H1 (cell line): ENCODE data around the gene ASL. TPM values are rescaled to one million over a fixed set of nuclear protein-coding genes. Genes with fewer than 3 reads are reported as not detected.
A peak's percentile ranks its signal among the peaks of the same experiment; 100 is the strongest.

ENCODE experiments used
- CTCF ChIA-PET: fragments of 300-600 bp; sonication (Branson Sonifier 250); formaldehyde crosslinking; loops from one replicate; lab custom pipeline; 2021; ENCODE audit not compliant: partially characterized antibody; lab: Charles Lee
- POLR2A ChIA-PET: fragments of 300-600 bp; sonication (Branson Sonifier 250); formaldehyde crosslinking; loops from one replicate; lab custom pipeline; 2021; ENCODE audit warnings: inconsistent platforms; ENCODE audit not compliant: partially characterized antibody; lab: Charles Lee
- DNase-seq, 2 experiments: peaks; one replicate each; pipeline versions ENCODE4 v3.0.0 to v3.0.0-alpha.2; 2010 to 2022; ENCODE audit warnings: low spot score in 2 of 2, low read depth in 1 of 2, mixed read lengths in 1 of 2
- FAIRE-seq: peaks from 2 replicates; lab custom pipeline; 2011; peaks lifted over from hg19 to GRCh38; lab: Jason Lieb, UNC
- H2AFZ ChIP-seq: 2 replicates; pipeline ENCODE4 v1.8.1; 2012; ENCODE audit warnings: low read length, inconsistent platforms
- H2AK5ac ChIP-seq: 2 replicates; pipeline ENCODE4 v1.6.1; 2013; ENCODE audit warnings: low read depth, low read length
- H2BK120ac ChIP-seq: replicated peaks from 2 replicates; pipeline ENCODE3; 2013; ENCODE audit warnings: low read depth, low read length, inconsistent platforms
- H2BK12ac ChIP-seq: 2 replicates; pipeline ENCODE4 v1.6.1; 2013; ENCODE audit warnings: low read depth, low read length
- H2BK15ac ChIP-seq: 2 replicates; pipeline ENCODE4 v1.6.1; 2013; ENCODE audit warnings: low read length
- H2BK20ac ChIP-seq: 2 replicates; pipeline ENCODE4 v1.6.1; 2013; ENCODE audit warnings: low read length
- H2BK5ac ChIP-seq: 2 replicates; pipeline ENCODE4 v1.6.1; 2013; ENCODE audit warnings: low read depth, low read length
- H3K14ac ChIP-seq: 2 replicates; pipeline ENCODE4 v1.6.1; 2013; ENCODE audit warnings: inconsistent platforms; ENCODE audit not compliant: insufficient read length
- H3K18ac ChIP-seq: 2 replicates; pipeline ENCODE4 v1.6.1; 2013; ENCODE audit warnings: low read length; ENCODE audit errors: extremely low read depth
- H3K23ac ChIP-seq: 2 replicates; pipeline ENCODE4 v1.6.1; 2013; ENCODE audit warnings: inconsistent platforms; ENCODE audit not compliant: insufficient read length
- H3K23me2 ChIP-seq: 2 replicates; pipeline ENCODE4 v1.6.1; 2013; ENCODE audit warnings: low read depth, low read length
- H3K27ac ChIP-seq: 2 replicates; pipeline ENCODE4 v1.6.1; 2011; ENCODE audit warnings: low read depth, low read length, inconsistent platforms
- H3K27me3 ChIP-seq, 4 experiments: replicated peaks in 1 of 4; 1 replicate in 1 of 4; 2 replicates in 3 of 4; pipeline versions ENCODE4 v1.6.1 to v1.8.1; 2011 to 2013; ENCODE audit warnings: low read length in 3 of 4, mild to moderate bottlenecking in 3 of 4, inconsistent platforms in 2 of 4, mixed read lengths in 2 of 4, moderate library complexity in 1 of 4; ENCODE audit not compliant: control insufficient read depth in 3 of 4, insufficient read depth in 3 of 4; ENCODE audit errors: extremely low read depth in 1 of 4
- H3K36me3 ChIP-seq, 4 experiments: 2 replicates each; pipeline versions ENCODE4 v1.6.1 to v1.8.1; 2011 to 2013; ENCODE audit warnings: mild to moderate bottlenecking in 4 of 4, low read length in 3 of 4, moderate library complexity in 2 of 4, control low read depth in 1 of 4, inconsistent platforms in 1 of 4; ENCODE audit not compliant: insufficient read depth in 4 of 4, control insufficient read depth in 2 of 4
- H3K4ac ChIP-seq: replicated peaks from 2 replicates; pipeline ENCODE3; 2013; ENCODE audit warnings: low read length, low read depth, mixed read lengths, inconsistent platforms; ENCODE audit not compliant: insufficient read length
- H3K4me1 ChIP-seq, 4 experiments: replicated peaks in 1 of 4; 1 replicate in 1 of 4; 2 replicates in 3 of 4; pipeline versions ENCODE4 v1.6.1 to v1.8.1; 2011 to 2013; ENCODE audit warnings: low read length in 3 of 4, inconsistent platforms in 2 of 4, mixed read lengths in 1 of 4; ENCODE audit not compliant: insufficient read depth in 4 of 4, control insufficient read depth in 3 of 4
- H3K4me2 ChIP-seq, 2 experiments: 2 replicates each; pipeline versions ENCODE4 v1.6.1 to v1.8.1; 2011 to 2013; ENCODE audit warnings: low read depth in 2 of 2, low read length in 2 of 2, control low read depth in 1 of 2, inconsistent platforms in 1 of 2, mild to moderate bottlenecking in 1 of 2; ENCODE audit not compliant: insufficient read depth in 1 of 2
- H3K4me3 ChIP-seq, 4 experiments: fragments of 200-600, 300-600 bp in 1 of 4; sonication (generic), shearing (Covaris generic), sonication (Bioruptor Twin) in 1 of 4; 2 replicates each; pipeline versions ENCODE4 v1.5.1 to v1.8.1; 2011 to 2016; ENCODE audit warnings: low read length in 4 of 4, low read depth in 3 of 4, control low read depth in 2 of 4, inconsistent platforms in 2 of 4, mild to moderate bottlenecking in 2 of 4, mixed read lengths in 1 of 4, moderate library complexity in 1 of 4; ENCODE audit not compliant: insufficient read depth in 2 of 4; ENCODE audit errors: extremely low read depth in 1 of 4
- H3K56ac ChIP-seq: replicated peaks from 2 replicates; pipeline ENCODE3; 2013; ENCODE audit warnings: low read depth, mild to moderate bottlenecking, mixed read lengths, low read length, inconsistent platforms; ENCODE audit not compliant: insufficient read length
- H3K79me1 ChIP-seq: 2 replicates; pipeline ENCODE4 v1.6.1; 2013; ENCODE audit warnings: low read depth, low read length, control low read depth
- H3K79me2 ChIP-seq, 2 experiments: 2 replicates each; pipeline versions ENCODE4 v1.6.1 to v1.8.1; 2012 to 2013; ENCODE audit warnings: low read length in 2 of 2, mild to moderate bottlenecking in 2 of 2, inconsistent platforms in 1 of 2; ENCODE audit not compliant: insufficient read depth in 2 of 2, control insufficient read depth in 1 of 2
- H3K9ac ChIP-seq, 4 experiments: replicated peaks in 1 of 4; 1 replicate in 1 of 4; 2 replicates in 3 of 4; pipeline versions ENCODE4 v1.6.1 to v1.8.1; 2011 to 2013; ENCODE audit warnings: low read depth in 3 of 4, low read length in 3 of 4, control low read depth in 2 of 4, mild to moderate bottlenecking in 2 of 4, moderate library complexity in 2 of 4, inconsistent platforms in 1 of 4; ENCODE audit errors: extremely low read depth in 1 of 4
- H3K9me3 ChIP-seq, 2 experiments: 2 replicates each; pipeline versions ENCODE4 v1.6.1 to v1.8.1; 2012 to 2013; ENCODE audit warnings: mild to moderate bottlenecking in 2 of 2, moderate library complexity in 2 of 2, control low read depth in 1 of 2, inconsistent platforms in 1 of 2, low read depth in 1 of 2, low read length in 1 of 2, mixed read lengths in 1 of 2; ENCODE audit not compliant: insufficient read depth in 2 of 2
- H4K20me1 ChIP-seq, 2 experiments: replicated peaks in 1 of 2; 2 replicates each; pipeline versions ENCODE3 to v1.8.1; 2011 to 2013; ENCODE audit warnings: inconsistent platforms in 2 of 2, low read length in 2 of 2, mild to moderate bottlenecking in 1 of 2; ENCODE audit not compliant: insufficient read depth in 2 of 2, control insufficient read depth in 1 of 2
- H4K5ac ChIP-seq: 2 replicates; pipeline ENCODE4 v1.6.1; 2013; ENCODE audit warnings: low read length, low read depth, mixed read lengths, inconsistent platforms; ENCODE audit not compliant: insufficient read length
- H4K8ac ChIP-seq: 2 replicates; pipeline ENCODE4 v1.8.0; 2013; ENCODE audit warnings: mild to moderate bottlenecking, moderate library complexity, low read length, inconsistent platforms; ENCODE audit not compliant: insufficient read depth; ENCODE audit errors: extremely low read depth
- H4K91ac ChIP-seq: replicated peaks from 2 replicates; pipeline ENCODE3; 2013; ENCODE audit warnings: low read length, mixed read lengths, inconsistent platforms; ENCODE audit not compliant: insufficient read length
- SIN3A ChIP-seq, 2 experiments: IDR thresholded peaks in 1 of 2; conservative IDR thresholded peaks in 1 of 2; 2 replicates each; pipeline ENCODE4 v1.6.1; 2011 to 2012; ENCODE audit warnings: low read length in 2 of 2, improper control_type of control experiment in 1 of 2, low read depth in 1 of 2, mild to moderate bottlenecking in 1 of 2
- SUZ12 ChIP-seq: fragments of 200-600 bp; sonication (generic); IDR thresholded peaks from 2 replicates; pipeline ENCODE4 v1.6.1; 2012; ENCODE audit warnings: mild to moderate bottlenecking, inconsistent platforms, low read length, moderate library complexity, mixed read lengths
- WGBS, 2 experiments: shearing (Covaris generic) in 1 of 2; methylation state at CpG; one replicate each; pipeline versions ENCODE4 v1.1.6 to v1.1.7; 2013 to 2015; ENCODE audit warnings: low lambda C conversion rate in 2 of 2, mixed read lengths in 2 of 2, inconsistent platforms in 1 of 2, low coverage in 1 of 2, missing lambda C conversion rate in 1 of 2; ENCODE audit not compliant: insufficient replicate concordance in 2 of 2, insufficient coverage in 1 of 2, insufficient read length in 1 of 2; ENCODE audit errors: extremely low coverage in 1 of 2, missing lambda C conversion rate in 1 of 2; 5-methylcytosine and 5-hydroxymethylcytosine counted together
- polyA plus RNA-seq, 7 experiments: library from polyadenylated mRNA; depleted of rRNA in 3 of 7; stranded (reverse) in 5 of 7; unstranded in 2 of 7; fragments of >200 nt in 5 of 7; fragments of 200-250 nt in 2 of 7; gene quantifications; 1 replicate in 5 of 7; 2 replicates in 1 of 7; 4 replicates in 1 of 7; pipeline versions ENCODE4 v1.2.1 to v1.2.3, GENCODE V29; 2011 to 2013; ENCODE audit warnings: missing spikeins in 2 of 7, mixed read lengths in 2 of 7
- total RNA-seq: library from RNA; stranded (reverse); fragmentation: NEBNext Ultra II Directional; extraction: Animal tissue kit (Norgen Biotek cat#: 25700); gene quantifications from 2 replicates; pipeline ENCODE4 v1.2.1, GENCODE V29; 2021
- TF ChIP-seq, protein P1 (sequence below): IDR thresholded peaks from 2 replicates; pipeline ENCODE4 v1.6.1; 2012; ENCODE audit warnings: inconsistent platforms

Gene ASL
- total and polyA plus RNA-seq, 2 of the 8 experiments (the other 6 are each of a cell fraction or from before 2014, with no cell fraction given): 23.3 to 35.3 TPM

DNA sequence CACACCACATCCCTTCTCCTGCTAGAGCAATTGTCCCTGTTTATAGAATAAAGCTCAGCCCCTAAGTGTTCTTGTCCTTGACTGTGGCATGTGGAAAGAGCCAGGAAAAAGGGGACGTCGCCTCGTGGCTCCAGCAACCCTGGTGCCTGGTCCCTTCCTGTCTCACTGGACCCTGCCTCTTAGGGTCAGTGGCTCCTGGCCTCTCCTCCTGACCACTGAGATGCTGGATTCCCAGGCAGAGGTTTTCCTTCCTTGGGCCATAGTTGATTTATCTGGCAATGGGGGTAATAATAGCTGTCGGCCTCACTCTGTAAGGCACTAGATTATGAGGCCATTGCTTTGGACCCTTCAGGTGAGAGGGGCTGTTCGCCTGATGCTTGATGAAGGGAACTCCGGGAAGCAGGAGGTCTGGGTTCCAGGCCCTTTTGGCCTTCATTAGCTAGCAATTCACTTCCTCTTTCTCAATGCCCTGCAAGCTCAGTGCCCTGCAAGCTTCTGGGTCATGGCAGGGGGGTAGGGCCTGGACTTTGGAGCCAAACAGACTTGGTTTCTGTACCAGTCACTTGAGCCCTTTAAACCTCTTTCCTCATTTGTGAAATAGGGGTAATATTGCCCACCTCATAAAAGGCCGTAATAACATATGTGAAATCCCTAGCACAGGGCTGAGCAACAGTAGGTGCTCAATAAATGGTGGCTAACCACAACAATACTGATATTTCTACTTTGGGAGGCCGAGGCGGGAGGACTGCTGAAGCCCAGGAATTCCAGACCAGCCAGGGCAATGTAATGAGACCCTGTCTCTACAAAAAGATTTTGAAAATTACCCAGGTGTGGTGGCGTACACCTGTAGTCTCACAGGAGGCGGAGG, 1.1 kb downstream of the ASL start:
- Histone ChIP-seq H2BK20ac (no peak overlapping the region), H3K4me3 (peak overlapping the region; percentile 81 to 100 (median 84)), H3K56ac (no peak overlapping the region), H3K27me3 (no peaks in the 10 kb centered on the region), H3K4ac (no peak overlapping the region), H3K9ac (peak overlapping the region in 2 of 4 experiments; percentile 81 to 83; a peak in 6 of 7 replicates), H3K23me2 (peaks cover 7% of the 10 kb centered on the region; the same call in 1 of the 2 replicates), H3K79me1 (peaks cover 2% of the 10 kb centered on the region; the same call in 1 of the 2 replicates), H2BK15ac (0 out of 2 replicates have a peak overlapping the region, but pooled peaks have one; percentile 84), H4K8ac (no peak overlapping the region), H4K20me1 (peaks cover 0 to 6% of the 10 kb centered on the region in 2 experiments), H2AK5ac (no peak overlapping the region), H4K91ac (no peak overlapping the region), H3K23ac (no peak overlapping the region), H3K36me3 (0 out of 8 replicates have a peak, but pooled peaks cover 0 to 4% (median 0%) of the 10 kb centered on the region in 4 experiments), H3K27ac (no peak overlapping the region), H2BK5ac (peak overlapping the region; percentile 80; the same call in 1 of the 2 replicates), H3K4me2 (peak overlapping the region; percentile 93 to 95), H2BK12ac (no peak overlapping the region), H4K5ac (no peak overlapping the region), H3K9me3 (no peaks in the 10 kb centered on the region), H2AFZ (no peak overlapping the region), H3K4me1 (peaks cover 0 to 10% (median 6%) of the 10 kb centered on the region in 4 experiments; a peak in 4 of 7 replicates), H3K14ac (no peak overlapping the region), H3K18ac (no peak overlapping the region), H3K79me2 (0 out of 4 replicates have a peak, but pooled peaks cover 0 to 5% of the 10 kb centered on the region in 2 experiments), H2BK120ac (no peak overlapping the region)
- FAIRE-seq: no peak
- CTCF ChIA-PET: no interaction called here
- DNase-seq: no peak
- no peak for TF ChIP-seq SUZ12
- TF ChIP-seq SIN3A (conservative IDR thresholded peaks at IDR 0.05 in 1 of 2, IDR thresholded peaks at IDR 0.05 in 1 of 2; ENCODE audit: low read depth in 1 of 2, low read length in 2 of 2): 0 out of 4 replicates have a peak, but pooled peaks of 1 of the 2 experiments have one; percentile 34
- TF ChIP-seq, protein P1, sequence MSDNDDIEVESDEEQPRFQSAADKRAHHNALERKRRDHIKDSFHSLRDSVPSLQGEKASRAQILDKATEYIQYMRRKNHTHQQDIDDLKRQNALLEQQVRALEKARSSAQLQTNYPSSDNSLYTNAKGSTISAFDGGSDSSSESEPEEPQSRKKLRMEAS: no peak
- WGBS, 2 experiments: 89% methylated on average over 9 of the region's 11 CpGs; no CpG with 5 or more reads in 1 of the 2 experiments
- POLR2A ChIA-PET: interaction anchor here (0.6 to 2.7 kb wide), 11 partner anchors 7 to 493 kb away, joined by 3 to 10 read pairs (median 4); partner anchors contain the start of gene CRCP
